A673 (cell line): Measurements from ENCODE around the gene TMOD1. TPM values are rescaled to one million over a fixed set of nuclear protein-coding genes. Genes with fewer than 3 reads are reported as not detected.
"Not testable (repeated sequence)": the region's sequence is repeated elsewhere in the genome, so short reads cannot be mapped to it uniquely, and the experiment has no call there.

Source experiments
- BruUV-seq: library from RNA; stranded (reverse); fragments of 400-500 nt; replicated peaks from 2 replicates; lab custom pipeline; 2021; lab: Mats Ljungman, UMichigan
- CTCF ChIA-PET: fragments of 300-600 bp; sonication (Branson Sonifier 250); formaldehyde crosslinking; loops from one replicate; lab custom pipeline; 2022; ENCODE audit warnings: antibody characterized with exemption; lab: Charles Lee
- POLR2A ChIA-PET: fragments of 300-600 bp; sonication (Branson Sonifier 250); formaldehyde crosslinking; loops from one replicate; lab custom pipeline; 2022; ENCODE audit warnings: antibody characterized with exemption; ENCODE audit not compliant: low non-redundant PET; lab: Charles Lee
- DNase-seq: peaks from one replicate; pipeline ENCODE4 v3.0.0-alpha.2; 2015; ENCODE audit warnings: low spot score
- H3K27ac ChIP-seq: fragments of 200-600 bp; sonication (generic); 2 replicates; pipeline ENCODE4 v1.5.1; 2016; ENCODE audit warnings: mixed run types, low read depth, mild to moderate bottlenecking, mixed read lengths, antibody characterized with exemption, low read length; ENCODE audit not compliant: poor library complexity, severe bottlenecking
- H3K27me3 ChIP-seq: fragments of 200-600 bp; sonication (generic); replicated peaks from 2 replicates; pipeline ENCODE4 v1.6.1; 2017; ENCODE audit warnings: mixed run types, low read depth, mild to moderate bottlenecking, mixed read lengths, antibody characterized with exemption, low read length; ENCODE audit not compliant: insufficient read depth, poor library complexity
- H3K36me3 ChIP-seq: fragments of 200-600 bp; sonication (generic); 2 replicates; pipeline ENCODE4 v1.6.1; 2016; ENCODE audit warnings: mixed run types, mild to moderate bottlenecking, mixed read lengths, antibody characterized with exemption, low read length; ENCODE audit not compliant: insufficient read depth, poor library complexity, severe bottlenecking
- H3K4me1 ChIP-seq: fragments of 200-600 bp; sonication (generic); 2 replicates; pipeline ENCODE4 v1.6.1; 2017; ENCODE audit warnings: mixed run types, mild to moderate bottlenecking, mixed read lengths, antibody characterized with exemption, low read length; ENCODE audit not compliant: insufficient read depth, poor library complexity, severe bottlenecking
- H3K4me3 ChIP-seq: fragments of 200-600 bp; sonication (generic); 2 replicates; pipeline ENCODE4 v1.5.1; 2016; ENCODE audit warnings: low read depth, mixed run types, mild to moderate bottlenecking, mixed read lengths, low read length; ENCODE audit not compliant: poor library complexity, severe bottlenecking
- H3K9me3 ChIP-seq: fragments of 200-600 bp; sonication (generic); 2 replicates; pipeline ENCODE4 v1.6.1; 2016; ENCODE audit warnings: mixed run types, low read depth, mild to moderate bottlenecking, mixed read lengths, antibody characterized with exemption, low read length; ENCODE audit not compliant: poor library complexity, severe bottlenecking
- CTCF ChIP-seq: fragments of 300-800, 200-600 bp; sonication (generic); conservative IDR thresholded peaks from 2 replicates; pipeline ENCODE4 v1.5.1; 2017; ENCODE audit warnings: low read depth, mild to moderate bottlenecking, antibody characterized with exemption, low read length, moderate library complexity, mixed read lengths
- EZH2 ChIP-seq: fragments of 200-600 bp; sonication (generic); IDR thresholded peaks from 2 replicates; pipeline ENCODE4 v1.6.1; 2017; ENCODE audit warnings: borderline replicate concordance, low read depth, mild to moderate bottlenecking, mixed read lengths, antibody characterized with exemption, low read length; ENCODE audit not compliant: poor library complexity, severe bottlenecking
- intact Hi-C: fragments of 100-400 bp; cut with micrococcal nuclease; formaldehyde crosslinking; loops from one replicate; pipeline ENCODE4 v1.10.0; 2022; ENCODE audit not compliant: unreplicated experiment
- total RNA-seq: library from RNA; stranded (reverse); gene quantifications from 2 replicates; pipeline ENCODE4 v1.2.3, GENCODE V29; 2021

Gene TMOD1
- total RNA-seq, 1 experiment from 2014 or later, result 0.09 TPM

GRCh38 chr9:97579914-97580313 lies 78.4 kb downstream of the TMOD1 start:
- Histone ChIP-seq H3K27me3 (no peaks in the 10 kb centered on the region), H3K4me1 (no peaks in the 10 kb centered on the region), H3K36me3 (no peaks in the 10 kb centered on the region), H3K9me3 (no peaks in the 10 kb centered on the region), H3K4me3 (no peak overlapping the region), H3K27ac (no peak overlapping the region)
- no TSS peak for BruUV-seq
- ChIA-PET POLR2A (no interaction called here), CTCF (no interaction called here)
- DNase-seq, result no peak
- TF ChIP-seq CTCF, result no peak
- no peak for TF ChIP-seq EZH2
- intact Hi-C loops, result no loop called here

- CTCF ChIA-PET, H3K9me3 ChIP-seq, intact Hi-C loops, H3K27ac ChIP-seq, H3K27me3 ChIP-seq, BruUV-seq, DNase-seq, H3K4me3 ChIP-seq, H3K4me1 ChIP-seq, POLR2A ChIA-PET, H3K36me3 ChIP-seq: not testable (repeated sequence)
These were observed 80.1 kb downstream of the TMOD1 start for GRCh38 chr9:97581590-97581989.

GRCh38 chr9:97584778-97585177 lies 83.3 kb downstream of the TMOD1 start:
- DNase-seq, H3K9me3 ChIP-seq, H3K27ac ChIP-seq, H3K27me3 ChIP-seq, H3K36me3 ChIP-seq, CTCF ChIA-PET, H3K4me3 ChIP-seq, POLR2A ChIA-PET, BruUV-seq, H3K4me1 ChIP-seq, intact Hi-C loops: not testable (repeated sequence)

GRCh38 chr9:97586909-97587308 lies 85.4 kb downstream of the TMOD1 start:
- POLR2A ChIA-PET, BruUV-seq: not testable (repeated sequence)

GRCh38 chr9:97591535-97591934 lies 90.1 kb downstream of the TMOD1 start:
- no peak overlapping the region for H3K4me3 ChIP-seq
- no peaks in the 10 kb centered on the region for H3K27me3 ChIP-seq
- H3K27ac ChIP-seq, result no peak overlapping the region
- ChIA-PET POLR2A (no interaction called here), CTCF (no interaction called here)
- H3K4me1 ChIP-seq, result no peaks in the 10 kb centered on the region
- TF ChIP-seq CTCF, result no peak
- no peak for TF ChIP-seq EZH2
- no peak for DNase-seq
- no peaks in the 10 kb centered on the region for H3K9me3 ChIP-seq
- intact Hi-C loops, result no loop called here
- BruUV-seq, result no TSS peak
- no peaks in the 10 kb centered on the region for H3K36me3 ChIP-seq

More at GRCh38 chr9:97586909-97587308, 85.4 kb downstream of the TMOD1 start:
- H3K36me3 ChIP-seq, H3K9me3 ChIP-seq, H3K4me1 ChIP-seq, CTCF ChIA-PET, H3K4me3 ChIP-seq, H3K27ac ChIP-seq, DNase-seq, intact Hi-C loops, H3K27me3 ChIP-seq: not testable (repeated sequence)
